Tibial nerve (tissue), 4 donors: ENCODE results near the gene PLEKHG1.

Source experiments
- EP300 ChIP-seq, 2 donors: sonication (generic); formaldehyde crosslinking; IDR thresholded peaks; one replicate each; pipeline ENCODE4 v1.6.1; 2017; ENCODE audit warnings: antibody characterized with exemption in 2 of 2, mild to moderate bottlenecking in 1 of 2
- POLR2A ChIP-seq, 2 donors: fragments of 450-650 bp; IDR thresholded peaks; one replicate each; pipeline ENCODE4 v1.6.1; 2017; ENCODE audit warnings: antibody characterized with exemption in 2 of 2, mild to moderate bottlenecking in 2 of 2, moderate library complexity in 2 of 2
- TF ChIP-seq, protein P1 (sequence below), 5 experiments: fragments of 200-600 bp in 3 of 5; fragments of 450-650 bp in 2 of 5; sonication (generic) in 3 of 5; IDR thresholded peaks; one replicate each; pipeline ENCODE4 v1.5.1; 2016 to 2019; ENCODE audit warnings: antibody characterized with exemption in 5 of 5, mild to moderate bottlenecking in 3 of 5, moderate library complexity in 2 of 5

GRCh38 chr6:150587637-150588036 is 12.0 kb upstream of the PLEKHG1 start:
- TF ChIP-seq, protein P1, sequence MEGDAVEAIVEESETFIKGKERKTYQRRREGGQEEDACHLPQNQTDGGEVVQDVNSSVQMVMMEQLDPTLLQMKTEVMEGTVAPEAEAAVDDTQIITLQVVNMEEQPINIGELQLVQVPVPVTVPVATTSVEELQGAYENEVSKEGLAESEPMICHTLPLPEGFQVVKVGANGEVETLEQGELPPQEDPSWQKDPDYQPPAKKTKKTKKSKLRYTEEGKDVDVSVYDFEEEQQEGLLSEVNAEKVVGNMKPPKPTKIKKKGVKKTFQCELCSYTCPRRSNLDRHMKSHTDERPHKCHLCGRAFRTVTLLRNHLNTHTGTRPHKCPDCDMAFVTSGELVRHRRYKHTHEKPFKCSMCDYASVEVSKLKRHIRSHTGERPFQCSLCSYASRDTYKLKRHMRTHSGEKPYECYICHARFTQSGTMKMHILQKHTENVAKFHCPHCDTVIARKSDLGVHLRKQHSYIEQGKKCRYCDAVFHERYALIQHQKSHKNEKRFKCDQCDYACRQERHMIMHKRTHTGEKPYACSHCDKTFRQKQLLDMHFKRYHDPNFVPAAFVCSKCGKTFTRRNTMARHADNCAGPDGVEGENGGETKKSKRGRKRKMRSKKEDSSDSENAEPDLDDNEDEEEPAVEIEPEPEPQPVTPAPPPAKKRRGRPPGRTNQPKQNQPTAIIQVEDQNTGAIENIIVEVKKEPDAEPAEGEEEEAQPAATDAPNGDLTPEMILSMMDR (IDR thresholded peaks at IDR 0.05): no peak
- TF ChIP-seq POLR2A (IDR thresholded peaks at IDR 0.05): no peak
- no peak for TF ChIP-seq EP300 (IDR thresholded peaks at IDR 0.05)
